A204.1 (cell line): Measurements from ENCODE around the gene TCF4.

Experiments
- FAIRE-seq: peaks from 2 replicates; lab custom pipeline; 2012; peaks lifted over from hg19 to GRCh38; lab: Jason Lieb, UNC

The TCF4 gene

GRCh38 chr18:55544014-55544413, 44.0 kb downstream of the TCF4 start:
- no peak for FAIRE-seq

GRCh38 chr18:55543130-55543704, 44.8 kb downstream of the TCF4 start:
- no peak for FAIRE-seq

GRCh38 chr18:55541571-55541970, 46.4 kb downstream of the TCF4 start:
- no peak for FAIRE-seq

GRCh38 chr18:55539240-55539639, 48.8 kb downstream of the TCF4 start:
- no peak for FAIRE-seq

- FAIRE-seq, result no peak
Observed at GRCh38 chr18:55534996-55535395, 53.0 kb downstream of the TCF4 start.

- no peak for FAIRE-seq
Observed at GRCh38 chr18:55534547-55534946, 53.4 kb downstream of the TCF4 start.

GRCh38 chr18:55530166-55530565, 57.8 kb downstream of the TCF4 start:
- FAIRE-seq, result no peak

GRCh38 chr18:55529581-55529980, 58.4 kb downstream of the TCF4 start:
- no peak for FAIRE-seq

GRCh38 chr18:55525845-55526244, 62.1 kb downstream of the TCF4 start:
- FAIRE-seq, result no peak

- peak; percentile 29 for FAIRE-seq
Observed at GRCh38 chr18:55524353-55525073, 63.5 kb downstream of the TCF4 start.

GRCh38 chr18:55523001-55523400, 65.0 kb downstream of the TCF4 start:
- FAIRE-seq, result no peak

- no peak for FAIRE-seq
Observed at GRCh38 chr18:55522011-55522410, 66.0 kb downstream of the TCF4 start.

GRCh38 chr18:55517055-55517454, 70.9 kb downstream of the TCF4 start:
- no peak for FAIRE-seq

- FAIRE-seq, result no peak
Observed at GRCh38 chr18:55515941-55516710, 71.9 kb downstream of the TCF4 start.

- FAIRE-seq, result no peak
Observed at GRCh38 chr18:55515214-55515613, 72.8 kb downstream of the TCF4 start.

GRCh38 chr18:55513161-55513560, 74.8 kb downstream of the TCF4 start:
- FAIRE-seq, result no peak

- no peak for FAIRE-seq
Observed at GRCh38 chr18:55511277-55511676, 76.7 kb downstream of the TCF4 start.

- FAIRE-seq, result no peak
Observed at GRCh38 chr18:55510809-55511208, 77.2 kb downstream of the TCF4 start.

- no peak for FAIRE-seq
Observed at GRCh38 chr18:55509631-55510324, 78.2 kb downstream of the TCF4 start.

- FAIRE-seq, result no peak
Observed at GRCh38 chr18:55508651-55509050, 79.3 kb downstream of the TCF4 start.

GRCh38 chr18:55506074-55506473, 81.9 kb downstream of the TCF4 start:
- FAIRE-seq, result no peak

- no peak for FAIRE-seq
Observed at GRCh38 chr18:55504808-55505207, 83.2 kb downstream of the TCF4 start.
